ENCODE results near the gene ZNF846. TPM values are rescaled to one million over a fixed set of nuclear protein-coding genes. Genes with fewer than 3 reads are reported as not detected.
"Not testable (repeated sequence)": the region's sequence is repeated elsewhere in the genome, so short reads cannot be mapped to it uniquely, and the experiment has no call there.

ZNF846 gene
- total and polyA plus RNA-seq, 5 experiments from 2014 or later: 6.0 to 34.0 (median 10.6) TPM

- peak; percentile 57 to 60 for ATAC-seq
- Mint-ChIP-seq H3K9me3 (peaks cover 0 to 6% (median 0%) of the 10 kb centered on the region in 9 donors), H3K27ac (peak overlapping the region; percentile 57 to 99 (median 96)), H3K36me3 (no peaks in the 10 kb centered on the region), H3K27me3 (no peaks in the 10 kb centered on the region), H3K4me3 (peak overlapping the region; percentile 86 to 97 (median 90)), H3K4me1 (peaks cover 10 to 39% (median 27%) of the 10 kb centered on the region in 4 donors)
- POLR2A ChIA-PET: interaction anchor here (0.6 to 2.4 kb wide), 7 partner anchors 16 to 1624 kb away, joined by 4 to 14 read pairs (median 6); partner anchors contain the start of genes FBXL12, ZNF559, ZNF561 and ZNF846
- DNase-seq: peak; percentile 90 to 97 (median 94)
These were observed 23.9 kb upstream of the ZNF846 start for GRCh38 chr19:9792206-9793070.

- peak; percentile 83 to 99 (median 93) for DNase-seq
- H3K36me3 Mint-ChIP-seq: no peaks in the 10 kb centered on the region
- peak; percentile 47 to 56 for ATAC-seq
- H3K9me3 Mint-ChIP-seq: peaks cover 0 to 6% (median 0%) of the 10 kb centered on the region in 9 donors
- H3K4me3 Mint-ChIP-seq: peak overlapping the region; percentile 86 to 97 (median 90)
- peaks cover 11 to 43% (median 30%) of the 10 kb centered on the region in 4 donors for H3K4me1 Mint-ChIP-seq
- peak overlapping the region; percentile 74 to 99 (median 96) for H3K27ac Mint-ChIP-seq
- H3K27me3 Mint-ChIP-seq: no peaks in the 10 kb centered on the region
- POLR2A ChIA-PET: interaction anchor here (0.7 to 1.6 kb wide), 2 partner anchors 23 to 170 kb away, joined by 3 to 6 read pairs; partner anchors contain the start of genes ZNF561 and ZNF846
These were observed 23.1 kb upstream of the ZNF846 start for GRCh38 chr19:9791552-9792205.

GRCh38 chr19:9791073-9791367 lies 22.5 kb upstream of the ZNF846 start:
- DNase-seq, ATAC-seq, H3K9me3 Mint-ChIP-seq, H3K27me3 Mint-ChIP-seq, H3K36me3 Mint-ChIP-seq: not testable (repeated sequence)
- Mint-ChIP-seq H3K27ac (peak overlapping the region in 7 of 10 donors; percentile 18 to 99 (median 97)), H3K4me1 (peaks cover 9 to 42% (median 29%) of the 10 kb centered on the region in 4 donors), H3K4me3 (peak overlapping the region in 6 of 10 donors; percentile 48 to 97 (median 88))
- POLR2A ChIA-PET: interaction anchor here (0.6 to 1.6 kb wide), 3 partner anchors 23 to 1276 kb away, joined by 3 to 6 read pairs (median 3); partner anchors contain the start of genes ZNF561 and ZNF846

- H3K9me3 Mint-ChIP-seq, H3K27me3 Mint-ChIP-seq, H3K36me3 Mint-ChIP-seq, DNase-seq, POLR2A ChIA-PET, ATAC-seq: not testable (repeated sequence)
- Mint-ChIP-seq H3K27ac (peak overlapping the region in 6 of 10 donors; percentile 45 to 90 (median 58)), H3K4me3 (peak overlapping the region in 2 of 10 donors; percentile 34 to 60), H3K4me1 (peaks cover 11 to 45% (median 38%) of the 10 kb centered on the region in 4 donors)
These were observed 21.0 kb upstream of the ZNF846 start for GRCh38 chr19:9789579-9789978.

GRCh38 chr19:9789066-9789465 lies 20.5 kb upstream of the ZNF846 start:
- no peaks in the 10 kb centered on the region for H3K27me3 Mint-ChIP-seq
- POLR2A ChIA-PET: interaction anchor here (0.7 kb wide), 1 partner anchor 457 kb away, joined by 3 read pairs; no protein-coding TSS in a partner anchor
- H3K4me1 Mint-ChIP-seq: peaks cover 11 to 50% (median 43%) of the 10 kb centered on the region in 4 donors
- no peaks in the 10 kb centered on the region for H3K36me3 Mint-ChIP-seq
- ATAC-seq (no peak), DNase-seq (no peak)
- H3K9me3 Mint-ChIP-seq: peaks cover 0 to 6% (median 0%) of the 10 kb centered on the region in 9 donors
- H3K4me3 Mint-ChIP-seq: peak overlapping the region in 2 of 10 donors; percentile 19 to 30
- H3K27ac Mint-ChIP-seq: peak overlapping the region in 3 of 10 donors; percentile 27 to 87 (median 51)

GRCh38 chr19:9788604-9789003 lies 20.1 kb upstream of the ZNF846 start:
- not testable (repeated sequence) for ATAC-seq, DNase-seq, H3K27me3 Mint-ChIP-seq, H3K9me3 Mint-ChIP-seq, H3K36me3 Mint-ChIP-seq
- POLR2A ChIA-PET: interaction anchor here (0.7 to 1.1 kb wide), 3 partner anchors 20 to 456 kb away, joined by 3 read pairs; partner anchors contain the start of gene ZNF846
- Mint-ChIP-seq H3K4me1 (peaks cover 11 to 53% (median 45%) of the 10 kb centered on the region in 4 donors), H3K4me3 (peak overlapping the region in 1 of 10 donors; percentile 20), H3K27ac (peak overlapping the region in 1 of 10 donors; percentile 27)

GRCh38 chr19:9786819-9787218 lies 18.3 kb upstream of the ZNF846 start:
- Mint-ChIP-seq H3K27me3 (no peaks in the 10 kb centered on the region), H3K9me3 (no peaks in the 10 kb centered on the region), H3K4me3 (peak overlapping the region; percentile 61 to 90 (median 76)), H3K36me3 (peaks cover 0 to 2% (median 0%) of the 10 kb centered on the region in 3 donors), H3K27ac (peak overlapping the region; percentile 69 to 99 (median 92)), H3K4me1 (peaks cover 10 to 55% (median 39%) of the 10 kb centered on the region in 4 donors)
- no peak for ATAC-seq
- DNase-seq: no peak
- POLR2A ChIA-PET: no interaction called here

- POLR2A ChIA-PET: interaction anchor here (1.5 kb wide), 1 partner anchor 18 kb away, joined by 12 read pairs; the partner anchor contains the start of gene ZNF846
- no peaks in the 10 kb centered on the region for H3K27me3 Mint-ChIP-seq
- no peak for ATAC-seq
- H3K36me3 Mint-ChIP-seq: peaks cover 0 to 3% (median 0%) of the 10 kb centered on the region in 3 donors
- H3K4me1 Mint-ChIP-seq: peaks cover 10 to 53% (median 35%) of the 10 kb centered on the region in 4 donors
- H3K4me3 Mint-ChIP-seq: peak overlapping the region; percentile 88 to 97 (median 92)
- DNase-seq: no peak
- H3K9me3 Mint-ChIP-seq: no peaks in the 10 kb centered on the region
- peak overlapping the region; percentile 91 to 99 (median 96) for H3K27ac Mint-ChIP-seq
These were observed 17.8 kb upstream of the ZNF846 start for GRCh38 chr19:9786342-9786741.

- peak overlapping the region; percentile 91 to 99 (median 96) for H3K27ac Mint-ChIP-seq
- POLR2A ChIA-PET: interaction anchor here (0.6 to 1.5 kb wide), 5 partner anchors 10 to 477 kb away, joined by 3 to 12 read pairs (median 5); partner anchors contain the start of genes FBXL12 and ZNF846
- H3K36me3 Mint-ChIP-seq: peaks cover 0 to 4% (median 0%) of the 10 kb centered on the region in 3 donors
- DNase-seq: peak; percentile 91 to 99 (median 95)
- H3K9me3 Mint-ChIP-seq: no peaks in the 10 kb centered on the region
- H3K4me1 Mint-ChIP-seq: peaks cover 10 to 48% (median 34%) of the 10 kb centered on the region in 4 donors
- H3K4me3 Mint-ChIP-seq: peak overlapping the region; percentile 88 to 97 (median 92)
- no peaks in the 10 kb centered on the region for H3K27me3 Mint-ChIP-seq
- ATAC-seq: peak; percentile 80 to 81
These were observed 17.1 kb upstream of the ZNF846 start for GRCh38 chr19:9785367-9786331.

GRCh38 chr19:9784163-9784496 lies 15.6 kb upstream of the ZNF846 start:
- POLR2A ChIA-PET: not testable (repeated sequence)
- Mint-ChIP-seq H3K4me3 (peak overlapping the region in 9 of 10 donors; percentile 24 to 93 (median 90)), H3K27ac (peak overlapping the region in 9 of 10 donors; percentile 63 to 99 (median 96))

GRCh38 chr19:9782338-9782737 lies 13.8 kb upstream of the ZNF846 start:
- H3K27me3 Mint-ChIP-seq: no peaks in the 10 kb centered on the region
- POLR2A ChIA-PET: interaction anchor here (1.1 to 2.4 kb wide), 2 partner anchors 13 to 36 kb away, joined by 3 to 10 read pairs; partner anchors contain the start of gene ZNF846

More at GRCh38 chr19:9784163-9784496, 15.6 kb upstream of the ZNF846 start:
- peaks cover 7 to 37% (median 28%) of the 10 kb centered on the region in 4 donors for H3K4me1 Mint-ChIP-seq
- H3K27me3 Mint-ChIP-seq, H3K9me3 Mint-ChIP-seq, ATAC-seq, H3K36me3 Mint-ChIP-seq, DNase-seq: not testable (repeated sequence)

More at GRCh38 chr19:9782338-9782737, 13.8 kb upstream of the ZNF846 start:
- ATAC-seq (no peak), DNase-seq (no peak)
- H3K27ac Mint-ChIP-seq: peak overlapping the region in 4 of 10 donors; percentile 18 to 48 (median 24)
- H3K4me1 Mint-ChIP-seq: peaks cover 7 to 33% (median 28%) of the 10 kb centered on the region in 4 donors
- peaks cover 0 to 13% (median 3%) of the 10 kb centered on the region in 3 donors for H3K36me3 Mint-ChIP-seq
- peak overlapping the region in 1 of 10 donors; percentile 4 for H3K4me3 Mint-ChIP-seq
- peaks cover 0 to 19% (median 3%) of the 10 kb centered on the region in 9 donors for H3K9me3 Mint-ChIP-seq

All from naive thymus-derived CD8-positive, alpha-beta T cell (primary cell).